ENCODE data around the gene C3orf22. TPM values are rescaled to one million over a fixed set of nuclear protein-coding genes. Genes with fewer than 3 reads are reported as not detected.
A peak's percentile ranks its signal among the peaks of the same experiment; 100 is the strongest.

The C3orf22 gene
- total RNA-seq, 4 donors from 2014 or later, result not detected

- H3K36me3 ChIP-seq, result no peaks in the 10 kb centered on the region
- TF ChIP-seq POLR2A (IDR thresholded peaks at IDR 0.05), result no peak
- no peak for TF ChIP-seq POLR2AphosphoS5 (IDR thresholded peaks at IDR 0.05)
- intact Hi-C loops (cut with DNase I; ENCODE audit: low total_unique reads), result no loop called here
- no peaks in the 10 kb centered on the region for H3K4me1 ChIP-seq
- 22 to 44% methylated on average over 3 to 5 of the region's 5 CpGs for WGBS, 2 donors (ENCODE audit: low coverage in 1 of 2)
- no peak overlapping the region for H3K4me3 ChIP-seq
- no peak overlapping the region for H3K27ac ChIP-seq
- H3K27me3 ChIP-seq, result peaks cover 18% of the 10 kb centered on the region
- no peaks in the 10 kb centered on the region for H3K9me3 ChIP-seq
- in situ Hi-C loops (cut with MboI; ENCODE audit: low pct_ligation_motif_present in 1 of 4, low pct_unique_long_range_greater_than_20kb in 1 of 4, low sequenced_read_pairs in 3 of 4), result no loop called here
- DNase-seq, result no peak
These were observed 19.8 kb downstream of the C3orf22 start for GRCh38 chr3:126538966-126539365.

GRCh38 chr3:126538316-126538715, 20.4 kb downstream of the C3orf22 start:
- intact Hi-C loops (cut with DNase I; ENCODE audit: low total_unique reads), result no loop called here
- Histone ChIP-seq H3K4me3 (no peak overlapping the region), H3K4me1 (no peaks in the 10 kb centered on the region), H3K27me3 (peaks cover 18% of the 10 kb centered on the region), H3K36me3 (no peaks in the 10 kb centered on the region), H3K27ac (no peak overlapping the region), H3K9me3 (no peaks in the 10 kb centered on the region)
- DNase-seq, result peak; percentile 5
- in situ Hi-C loops (cut with MboI; ENCODE audit: low pct_ligation_motif_present in 1 of 4, low pct_unique_long_range_greater_than_20kb in 1 of 4, low sequenced_read_pairs in 3 of 4), result no loop called here
- TF ChIP-seq POLR2AphosphoS5 (IDR thresholded peaks at IDR 0.05) (no peak), CTCF (IDR thresholded peaks at IDR 0.05) (no peak), POLR2A (IDR thresholded peaks at IDR 0.05) (no peak), EP300 (IDR thresholded peaks at IDR 0.05; ENCODE audit: low read depth) (no peak)
- WGBS, 2 donors (ENCODE audit: low coverage in 1 of 2), result 76% methylated on average over 9 of the region's 9 CpGs; no CpG with 5 or more reads in 1 of the 2 donors

GRCh38 chr3:126537730-126538281, 20.9 kb downstream of the C3orf22 start:
- TF ChIP-seq POLR2A (IDR thresholded peaks at IDR 0.05) (no peak), CTCF (IDR thresholded peaks at IDR 0.05) (no peak), EP300 (IDR thresholded peaks at IDR 0.05; ENCODE audit: low read depth) (no peak), POLR2AphosphoS5 (IDR thresholded peaks at IDR 0.05) (no peak)
- in situ Hi-C loops (cut with MboI; ENCODE audit: low pct_ligation_motif_present in 1 of 4, low pct_unique_long_range_greater_than_20kb in 1 of 4, low sequenced_read_pairs in 3 of 4) (no loop called here), intact Hi-C loops (cut with DNase I; ENCODE audit: low total_unique reads) (no loop called here)
- no peaks in the 10 kb centered on the region for H3K36me3 ChIP-seq
- H3K9me3 ChIP-seq, result no peaks in the 10 kb centered on the region
- H3K27me3 ChIP-seq, result peaks cover 18% of the 10 kb centered on the region
- no peak overlapping the region for H3K4me3 ChIP-seq
- no peak overlapping the region for H3K27ac ChIP-seq
- no peaks in the 10 kb centered on the region for H3K4me1 ChIP-seq
- DNase-seq, result peak; percentile 54
- 63% methylated on average over 10 of the region's 10 CpGs; no CpG with 5 or more reads in 1 of the 2 donors for WGBS, 2 donors (ENCODE audit: low coverage in 1 of 2)

GRCh38 chr3:126537116-126537729, 21.5 kb downstream of the C3orf22 start:
- Histone ChIP-seq H3K36me3 (no peaks in the 10 kb centered on the region), H3K9me3 (no peaks in the 10 kb centered on the region), H3K4me3 (no peak overlapping the region), H3K27ac (no peak overlapping the region), H3K4me1 (no peaks in the 10 kb centered on the region), H3K27me3 (peaks cover 13% of the 10 kb centered on the region)
- intact Hi-C loops (cut with DNase I; ENCODE audit: low total_unique reads), result no loop called here
- 73 to 78% methylated on average over 4 to 9 of the region's 9 CpGs for WGBS, 2 donors (ENCODE audit: low coverage in 1 of 2)
- TF ChIP-seq CTCF (IDR thresholded peaks at IDR 0.05), result no peak
- TF ChIP-seq POLR2AphosphoS5 (IDR thresholded peaks at IDR 0.05), result no peak
- in situ Hi-C loops (cut with MboI; ENCODE audit: low pct_ligation_motif_present in 1 of 4, low pct_unique_long_range_greater_than_20kb in 1 of 4, low sequenced_read_pairs in 3 of 4), result no loop called here
- no peak for DNase-seq
